HG03432 (cell line): ENCODE results near the gene DUSP18.
"Not testable (repeated sequence)": the region's sequence is repeated elsewhere in the genome, so short reads cannot be mapped to it uniquely, and the experiment has no call there.

Experiments used
- ATAC-seq: cut with Tn5 transposase; IDR thresholded peaks from one replicate; pipeline ENCODE4 v1.9.1; 2021; ENCODE audit warnings: mild to moderate bottlenecking, moderate library complexity; ENCODE audit not compliant: unreplicated experiment

DUSP18 gene

GRCh38 chr22:30679895-30680690, 12.4 kb upstream of the DUSP18 start:
- ATAC-seq, result not testable (repeated sequence)

- ATAC-seq, result not testable (repeated sequence)
These were observed 8.9 kb upstream of the DUSP18 start for GRCh38 chr22:30676565-30676964.

GRCh38 chr22:30675436-30675835, 7.8 kb upstream of the DUSP18 start:
- ATAC-seq, result no peak

GRCh38 chr22:30674482-30674881, 6.8 kb upstream of the DUSP18 start:
- ATAC-seq, result no peak

- no peak for ATAC-seq
These were observed 5.5 kb upstream of the DUSP18 start for GRCh38 chr22:30673136-30673535.

GRCh38 chr22:30671071-30671470, 3.4 kb upstream of the DUSP18 start:
- no peak for ATAC-seq

- ATAC-seq, result no peak
These were observed 673 bp upstream of the DUSP18 start for GRCh38 chr22:30668386-30668710.

- ATAC-seq, result no peak
These were observed 575 bp downstream of the DUSP18 start for GRCh38 chr22:30667107-30667493.

- ATAC-seq, result no peak
These were observed 1.9 kb downstream of the DUSP18 start for GRCh38 chr22:30665786-30666185.

- ATAC-seq, result no peak
These were observed 2.4 kb downstream of the DUSP18 start for GRCh38 chr22:30665266-30665665.

- no peak for ATAC-seq
These were observed 2.9 kb downstream of the DUSP18 start for GRCh38 chr22:30664798-30665197.

GRCh38 chr22:30662040-30662439, 5.6 kb downstream of the DUSP18 start:
- ATAC-seq, result no peak

- ATAC-seq, result no peak
These were observed 12.1 kb downstream of the DUSP18 start for GRCh38 chr22:30655532-30655931.

- no peak for ATAC-seq
These were observed 13.3 kb downstream of the DUSP18 start for GRCh38 chr22:30654361-30654760.

- ATAC-seq, result no peak
These were observed 14.8 kb downstream of the DUSP18 start for GRCh38 chr22:30652852-30653251.

GRCh38 chr22:30650508-30651116, 17.1 kb downstream of the DUSP18 start:
- ATAC-seq, result no peak

GRCh38 chr22:30649430-30650007, 18.2 kb downstream of the DUSP18 start:
- peak; percentile 79 for ATAC-seq

GRCh38 chr22:30648825-30649224, 18.9 kb downstream of the DUSP18 start:
- no peak for ATAC-seq

- no peak for ATAC-seq
These were observed 20.1 kb downstream of the DUSP18 start for GRCh38 chr22:30647536-30647935.

- no peak for ATAC-seq
These were observed 21.0 kb downstream of the DUSP18 start for GRCh38 chr22:30646518-30647160.

GRCh38 chr22:30643055-30643875, 24.4 kb downstream of the DUSP18 start:
- ATAC-seq, result no peak
